DND-41 (cell line): ENCODE results near the gene FAM241A.

Source experiments
- CTCF ChIP-seq: IDR thresholded peaks from 2 replicates; pipeline ENCODE4 v1.5.1; 2012; ENCODE audit warnings: borderline replicate concordance, low read length, moderate library complexity, mild to moderate bottlenecking; ENCODE audit not compliant: poor library complexity, severe bottlenecking; ENCODE audit errors: extremely low read depth
- EZH2 ChIP-seq: IDR thresholded peaks from 3 replicates; pipeline ENCODE4 v1.6.1; 2012; ENCODE audit warnings: borderline replicate concordance, low read depth, mild to moderate bottlenecking, moderate library complexity, low read length, inconsistent platforms; ENCODE audit not compliant: severe bottlenecking

GRCh38 chr4:112130906-112131305 lies 14.3 kb upstream of the FAM241A start:
- TF ChIP-seq CTCF (no peak), EZH2 (no peak)
